Hepatocyte (in vitro differentiated cells): ENCODE measurements around the gene ITGB8.

ENCODE experiments used
- CTCF ChIP-seq: fragments of 200-600 bp; sonication (generic); IDR thresholded peaks from 2 replicates; pipeline ENCODE4 v1.5.1; 2016; ENCODE audit warnings: antibody characterized with exemption, mild to moderate bottlenecking; ENCODE audit not compliant: poor library complexity
- EZH2 ChIP-seq: fragments of 200-600 bp; sonication (generic); IDR thresholded peaks from 2 replicates; pipeline ENCODE4 v1.6.1; 2016; ENCODE audit warnings: antibody characterized with exemption, mild to moderate bottlenecking, borderline replicate concordance
- EZH2phosphoT487 ChIP-seq: fragments of 200-600 bp; sonication (generic); IDR thresholded peaks from one replicate; pipeline ENCODE4 v1.6.1; 2018; ENCODE audit warnings: antibody characterized with exemption, mild to moderate bottlenecking, low read depth, moderate library complexity; ENCODE audit not compliant: unreplicated experiment, severe bottlenecking

DNA sequence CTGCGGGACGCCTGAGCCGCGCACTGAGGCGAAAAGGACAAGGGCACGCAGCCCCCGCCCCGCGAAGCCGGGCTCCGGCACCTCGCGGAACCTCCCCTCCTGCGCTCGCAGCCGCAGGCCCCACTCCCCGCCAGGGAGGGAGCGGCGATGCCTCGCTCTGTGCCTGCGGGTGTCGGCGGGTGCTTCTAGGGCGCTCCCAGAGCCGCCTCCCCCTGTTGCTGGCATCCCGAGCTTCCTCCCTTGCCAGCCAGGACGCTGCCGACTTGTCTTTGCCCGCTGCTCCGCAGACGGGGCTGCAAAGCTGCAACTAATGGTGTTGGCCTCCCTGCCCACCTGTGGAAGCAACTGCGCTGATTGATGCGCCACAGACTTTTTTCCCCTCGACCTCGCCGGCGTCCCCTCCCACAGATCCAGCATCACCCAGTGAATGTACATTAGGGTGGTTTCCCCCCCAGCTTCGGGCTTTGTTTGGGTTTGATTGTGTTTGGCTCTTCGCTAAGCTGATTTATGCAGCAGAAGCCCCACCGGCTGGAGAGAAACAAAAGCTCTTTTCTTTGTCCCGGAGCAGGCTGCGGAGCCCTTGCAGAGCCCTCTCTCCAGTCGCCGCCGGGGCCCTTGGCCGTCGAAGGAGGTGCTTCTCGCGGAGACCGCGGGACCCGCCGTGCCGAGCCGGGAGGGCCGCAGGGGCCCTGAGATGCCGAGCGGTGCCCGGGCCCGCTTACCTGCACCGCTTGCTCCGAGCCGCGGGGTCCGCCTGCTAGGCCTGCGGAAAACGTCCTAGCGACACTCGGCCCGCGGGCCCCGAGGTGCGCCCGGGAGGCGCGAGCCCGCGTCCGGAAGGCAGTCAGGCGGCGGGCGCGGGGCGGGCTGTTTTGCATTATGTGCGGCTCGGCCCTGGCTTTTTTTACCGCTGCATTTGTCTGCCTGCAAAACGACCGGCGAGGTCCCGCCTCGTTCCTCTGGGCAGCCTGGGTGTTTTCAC lies 519 bp downstream of the ITGB8 start:
- TF ChIP-seq CTCF (no peak), EZH2phosphoT487 (no peak), EZH2 (no peak)
